ENCODE measurements around the gene SH3PXD2A.

Gene SH3PXD2A

DNA sequence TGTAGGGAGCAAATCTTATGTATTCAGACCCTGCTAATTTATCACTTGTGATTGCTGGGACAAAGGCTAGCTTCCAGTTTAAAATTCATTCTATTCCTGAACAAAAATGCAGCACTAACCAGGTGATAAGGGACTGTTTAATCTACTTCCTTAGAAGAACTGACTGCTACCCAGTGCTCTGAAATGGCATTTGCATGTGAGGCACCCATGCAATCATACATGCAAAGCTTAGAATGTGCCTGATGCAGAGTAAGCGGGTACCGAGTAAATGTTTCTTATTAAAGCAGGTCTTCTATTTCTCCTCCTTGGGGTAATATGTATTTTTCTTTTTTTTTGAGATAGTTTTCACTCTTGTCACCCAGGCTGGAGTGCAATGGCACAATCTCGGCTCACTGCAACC, 307.4 kb downstream of the SH3PXD2A start:
- no peak for DNase-seq
- ChIA-PET CTCF (interaction anchor here (2.5 kb wide), 1 partner anchor 17 kb away, joined by 9 read pairs; no protein-coding TSS in a partner anchor), POLR2A (no interaction called here)
- Histone ChIP-seq H3K27ac (ENCODE audit: insufficient read depth in 1 of 2, low read depth in 1 of 2, low read length in 2 of 2, poor library complexity in 1 of 2, severe bottlenecking in 2 of 2) (no peak overlapping the region), H3K27me3 (replicated peaks in 2 of 5; ENCODE audit: control insufficient read depth in 4 of 5, insufficient read depth in 5 of 5, low read length in 4 of 5) (peaks cover 0 to 1% (median 0%) of the 10 kb centered on the region in 5 experiments), H3K4me3 (ENCODE audit: control insufficient read depth in 1 of 7, extremely low read depth in 1 of 7, insufficient read depth in 4 of 7, low read depth in 2 of 7, low read length in 6 of 7) (no peak overlapping the region), H3K4me1 (ENCODE audit: control extremely low read depth in 1 of 4, control insufficient read depth in 4 of 4, insufficient read depth in 4 of 4, low read length in 3 of 4) (peaks cover 0 to 5% (median 4%) of the 10 kb centered on the region in 4 experiments), H3K9me3 (ENCODE audit: control extremely low read depth in 1 of 5, control insufficient read depth in 4 of 5, insufficient read depth in 2 of 5, low read depth in 1 of 5, low read length in 4 of 5) (no peaks in the 10 kb centered on the region), H3K36me3 (ENCODE audit: control insufficient read depth in 4 of 4, insufficient read depth in 4 of 4, low read length in 3 of 4) (no peaks in the 10 kb centered on the region)
- WGBS (ENCODE audit: insufficient coverage) = 100% methylated on average over 2 of the region's 3 CpGs

DNA sequence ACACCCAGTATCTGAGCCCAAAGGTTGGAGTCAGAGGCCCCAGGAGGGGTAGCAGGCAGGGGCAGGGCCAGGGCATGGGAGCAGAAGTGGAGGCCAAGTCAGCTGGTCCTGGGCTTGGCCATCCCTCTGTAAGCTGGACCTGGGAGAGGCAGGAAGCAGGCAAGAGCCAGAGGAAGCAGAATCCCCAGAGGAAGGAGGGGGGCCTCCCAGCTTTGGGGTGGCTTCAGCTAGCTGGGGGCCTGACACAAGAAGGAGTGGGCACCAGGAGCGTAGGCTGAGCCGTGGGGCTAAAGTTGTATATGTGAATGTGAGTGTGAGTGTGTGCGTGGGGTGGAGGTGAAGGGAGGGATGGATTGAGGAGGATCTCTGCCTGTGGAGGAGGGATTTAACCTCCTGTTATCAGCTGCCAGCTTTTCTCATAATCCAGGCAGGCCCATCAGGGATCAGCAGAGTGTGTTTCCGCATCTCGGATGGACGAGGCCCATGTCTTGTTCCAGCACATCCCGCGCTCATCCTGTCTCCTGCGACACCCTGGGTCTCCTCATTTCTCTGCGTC, 307.9 kb downstream of the SH3PXD2A start:
- no peaks in the 10 kb centered on the region for H3K36me3 ChIP-seq (ENCODE audit: control insufficient read depth in 4 of 4, insufficient read depth in 4 of 4, low read length in 3 of 4)
- H3K27me3 ChIP-seq (replicated peaks in 2 of 5; ENCODE audit: control insufficient read depth in 4 of 5, insufficient read depth in 5 of 5, low read length in 4 of 5) = peaks cover 0 to 1% (median 0%) of the 10 kb centered on the region in 5 experiments
- H3K4me1 ChIP-seq (ENCODE audit: control extremely low read depth in 1 of 4, control insufficient read depth in 4 of 4, insufficient read depth in 4 of 4, low read length in 3 of 4) = peaks cover 2 to 11% (median 8%) of the 10 kb centered on the region in 4 experiments
- H3K27ac ChIP-seq (ENCODE audit: insufficient read depth in 1 of 2, low read depth in 1 of 2, low read length in 2 of 2, poor library complexity in 1 of 2, severe bottlenecking in 2 of 2) = no peak overlapping the region
- no peaks in the 10 kb centered on the region for H3K9me3 ChIP-seq (ENCODE audit: control extremely low read depth in 1 of 5, control insufficient read depth in 4 of 5, insufficient read depth in 2 of 5, low read depth in 1 of 5, low read length in 4 of 5)
- ChIA-PET CTCF (interaction anchor here (0.8 to 2.5 kb wide), 4 partner anchors 11 to 65 kb away, joined by 3 to 9 read pairs (median 3); no protein-coding TSS in a partner anchor), POLR2A (interaction anchor here (0.6 kb wide), 1 partner anchor 539 kb away, joined by 4 read pairs; no protein-coding TSS in a partner anchor)
- H3K4me3 ChIP-seq (ENCODE audit: control insufficient read depth in 1 of 7, extremely low read depth in 1 of 7, insufficient read depth in 4 of 7, low read depth in 2 of 7, low read length in 6 of 7) = no peak overlapping the region
- DNase-seq = no peak
- 98% methylated on average over 9 of the region's 10 CpGs for WGBS (ENCODE audit: insufficient coverage)

- H3K27ac ChIP-seq (ENCODE audit: insufficient read depth in 1 of 2, low read depth in 1 of 2, low read length in 2 of 2, poor library complexity in 1 of 2, severe bottlenecking in 2 of 2) = no peak overlapping the region
- H3K9me3 ChIP-seq (ENCODE audit: control extremely low read depth in 1 of 5, control insufficient read depth in 4 of 5, insufficient read depth in 2 of 5, low read depth in 1 of 5, low read length in 4 of 5) = no peaks in the 10 kb centered on the region
- POLR2A ChIA-PET = no interaction called here
- CTCF ChIA-PET = interaction anchor here (0.7 to 2.5 kb wide), 9 partner anchors 11 to 667 kb away, joined by 3 to 9 read pairs (median 3); no protein-coding TSS in a partner anchor
- no peak overlapping the region for H3K4me3 ChIP-seq (ENCODE audit: control insufficient read depth in 1 of 7, extremely low read depth in 1 of 7, insufficient read depth in 4 of 7, low read depth in 2 of 7, low read length in 6 of 7)
- H3K27me3 ChIP-seq (replicated peaks in 2 of 5; ENCODE audit: control insufficient read depth in 4 of 5, insufficient read depth in 5 of 5, low read length in 4 of 5) = peaks cover 0 to 1% (median 0%) of the 10 kb centered on the region in 5 experiments
- no peak for DNase-seq
- no peaks in the 10 kb centered on the region for H3K36me3 ChIP-seq (ENCODE audit: control insufficient read depth in 4 of 4, insufficient read depth in 4 of 4, low read length in 3 of 4)
- peaks cover 2 to 14% (median 9%) of the 10 kb centered on the region in 4 experiments for H3K4me1 ChIP-seq (ENCODE audit: control extremely low read depth in 1 of 4, control insufficient read depth in 4 of 4, insufficient read depth in 4 of 4, low read length in 3 of 4)
- WGBS (ENCODE audit: insufficient coverage) = 85% methylated on average over 1 of the region's 1 CpG
Measured at GRCh38 chr10:103546401-103546800, 309.0 kb downstream of the SH3PXD2A start.

- peaks cover 2 to 18% (median 10%) of the 10 kb centered on the region in 4 experiments for H3K4me1 ChIP-seq (ENCODE audit: control extremely low read depth in 1 of 4, control insufficient read depth in 4 of 4, insufficient read depth in 4 of 4, low read length in 3 of 4)
- no peaks in the 10 kb centered on the region for H3K9me3 ChIP-seq (ENCODE audit: control extremely low read depth in 1 of 5, control insufficient read depth in 4 of 5, insufficient read depth in 2 of 5, low read depth in 1 of 5, low read length in 4 of 5)
- H3K36me3 ChIP-seq (ENCODE audit: control insufficient read depth in 4 of 4, insufficient read depth in 4 of 4, low read length in 3 of 4) = no peaks in the 10 kb centered on the region
- CTCF ChIA-PET = interaction anchor here (0.7 to 2.4 kb wide), 6 partner anchors 10 to 140 kb away, joined by 3 to 8 read pairs (median 3); no protein-coding TSS in a partner anchor
- H3K27me3 ChIP-seq (replicated peaks in 2 of 5; ENCODE audit: control insufficient read depth in 4 of 5, insufficient read depth in 5 of 5, low read length in 4 of 5) = peaks cover 0 to 1% (median 0%) of the 10 kb centered on the region in 5 experiments
- 91% methylated on average over 4 of the region's 4 CpGs for WGBS (ENCODE audit: insufficient coverage)
- no peak overlapping the region for H3K4me3 ChIP-seq (ENCODE audit: control insufficient read depth in 1 of 7, extremely low read depth in 1 of 7, insufficient read depth in 4 of 7, low read depth in 2 of 7, low read length in 6 of 7)
- H3K27ac ChIP-seq (ENCODE audit: insufficient read depth in 1 of 2, low read depth in 1 of 2, low read length in 2 of 2, poor library complexity in 1 of 2, severe bottlenecking in 2 of 2) = no peak overlapping the region
- POLR2A ChIA-PET = no interaction called here
- no peak for DNase-seq
Measured at GRCh38 chr10:103545771-103546281, 309.6 kb downstream of the SH3PXD2A start.

DNA sequence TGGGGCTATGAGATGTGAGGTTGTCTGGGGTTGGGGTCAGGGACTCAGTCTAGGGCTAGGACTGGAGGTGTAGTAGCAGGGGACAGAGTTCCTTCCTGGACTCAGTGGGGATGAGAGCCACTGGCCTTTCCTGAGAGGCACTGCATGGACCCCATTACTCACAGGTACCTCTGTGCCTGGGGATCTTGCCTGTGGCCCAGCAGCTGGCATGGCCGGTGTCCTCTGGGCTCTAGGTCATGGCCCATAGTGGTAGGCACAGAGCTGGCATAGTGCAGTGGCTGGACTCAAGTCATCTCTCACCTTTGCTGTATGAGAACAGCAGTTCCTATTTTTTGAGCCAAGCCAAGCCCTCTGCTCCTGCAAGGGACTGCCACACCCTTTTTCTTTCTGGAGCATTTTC, 310.0 kb downstream of the SH3PXD2A start:
- no peaks in the 10 kb centered on the region for H3K36me3 ChIP-seq (ENCODE audit: control insufficient read depth in 4 of 4, insufficient read depth in 4 of 4, low read length in 3 of 4)
- DNase-seq = no peak
- 100% methylated on average over 1 of the region's 1 CpG for WGBS (ENCODE audit: insufficient coverage)
- ChIA-PET POLR2A (no interaction called here), CTCF (interaction anchor here (0.7 to 2.4 kb wide), 4 partner anchors 16 to 36 kb away, joined by 3 to 8 read pairs (median 3); no protein-coding TSS in a partner anchor)
- peaks cover 2 to 18% (median 10%) of the 10 kb centered on the region in 4 experiments for H3K4me1 ChIP-seq (ENCODE audit: control extremely low read depth in 1 of 4, control insufficient read depth in 4 of 4, insufficient read depth in 4 of 4, low read length in 3 of 4)
- H3K27me3 ChIP-seq (replicated peaks in 2 of 5; ENCODE audit: control insufficient read depth in 4 of 5, insufficient read depth in 5 of 5, low read length in 4 of 5) = peaks cover 0 to 1% (median 0%) of the 10 kb centered on the region in 5 experiments
- no peaks in the 10 kb centered on the region for H3K9me3 ChIP-seq (ENCODE audit: control extremely low read depth in 1 of 5, control insufficient read depth in 4 of 5, insufficient read depth in 2 of 5, low read depth in 1 of 5, low read length in 4 of 5)
- H3K27ac ChIP-seq (ENCODE audit: insufficient read depth in 1 of 2, low read depth in 1 of 2, low read length in 2 of 2, poor library complexity in 1 of 2, severe bottlenecking in 2 of 2) = no peak overlapping the region
- H3K4me3 ChIP-seq (ENCODE audit: control insufficient read depth in 1 of 7, extremely low read depth in 1 of 7, insufficient read depth in 4 of 7, low read depth in 2 of 7, low read length in 6 of 7) = no peak overlapping the region

DNA sequence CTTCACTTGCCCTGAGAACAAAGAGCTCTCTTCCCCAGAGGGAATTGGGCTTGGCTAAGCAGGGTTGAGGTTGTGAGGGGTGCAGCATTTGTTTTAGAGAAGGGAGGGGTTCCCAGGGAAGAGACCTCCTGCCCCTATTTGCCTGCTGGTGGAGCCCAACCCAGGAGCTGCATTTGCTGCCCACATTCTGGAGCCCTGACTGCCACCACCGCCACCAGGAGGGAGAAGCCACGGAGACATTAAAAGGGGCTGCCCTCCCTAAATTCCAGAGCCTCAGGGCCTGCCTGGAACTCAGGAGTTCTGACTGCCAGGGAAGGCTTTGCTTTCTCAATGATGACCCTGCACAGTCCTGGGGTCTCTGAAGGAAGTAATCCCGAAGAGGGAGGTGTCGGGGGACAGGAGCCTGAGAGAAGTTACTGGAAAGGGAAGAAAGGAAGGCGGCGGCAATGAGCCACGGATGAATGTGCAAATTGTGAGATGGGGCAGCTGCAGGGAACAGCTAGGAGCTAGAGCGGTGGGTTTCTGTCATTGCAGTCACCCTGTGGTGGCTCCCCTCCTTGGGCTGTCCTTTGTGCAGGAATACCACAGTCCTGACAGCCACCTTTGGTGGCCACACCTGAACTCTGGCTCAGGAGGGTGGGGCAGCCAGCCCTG, 310.6 kb downstream of the SH3PXD2A start:
- 91% methylated on average over 6 of the region's 8 CpGs for WGBS (ENCODE audit: insufficient coverage)
- CTCF ChIA-PET = interaction anchor here (1.1 to 2.4 kb wide), 3 partner anchors 16 to 34 kb away, joined by 3 to 8 read pairs (median 3); no protein-coding TSS in a partner anchor
- Histone ChIP-seq H3K4me1 (ENCODE audit: control extremely low read depth in 1 of 4, control insufficient read depth in 4 of 4, insufficient read depth in 4 of 4, low read length in 3 of 4) (peaks cover 2 to 18% (median 10%) of the 10 kb centered on the region in 4 experiments), H3K4me3 (ENCODE audit: control insufficient read depth in 1 of 7, extremely low read depth in 1 of 7, insufficient read depth in 4 of 7, low read depth in 2 of 7, low read length in 6 of 7) (no peak overlapping the region), H3K27me3 (replicated peaks in 2 of 5; ENCODE audit: control insufficient read depth in 4 of 5, insufficient read depth in 5 of 5, low read length in 4 of 5) (peaks cover 0 to 1% (median 0%) of the 10 kb centered on the region in 5 experiments), H3K9me3 (ENCODE audit: control extremely low read depth in 1 of 5, control insufficient read depth in 4 of 5, insufficient read depth in 2 of 5, low read depth in 1 of 5, low read length in 4 of 5) (no peaks in the 10 kb centered on the region), H3K27ac (ENCODE audit: insufficient read depth in 1 of 2, low read depth in 1 of 2, low read length in 2 of 2, poor library complexity in 1 of 2, severe bottlenecking in 2 of 2) (no peak overlapping the region), H3K36me3 (ENCODE audit: control insufficient read depth in 4 of 4, insufficient read depth in 4 of 4, low read length in 3 of 4) (no peaks in the 10 kb centered on the region)
- DNase-seq = no peak
- POLR2A ChIA-PET = no interaction called here

All from common myeloid progenitor, CD34-positive (primary cell).